ENCODE results near the gene USP32.

The USP32 gene

DNA sequence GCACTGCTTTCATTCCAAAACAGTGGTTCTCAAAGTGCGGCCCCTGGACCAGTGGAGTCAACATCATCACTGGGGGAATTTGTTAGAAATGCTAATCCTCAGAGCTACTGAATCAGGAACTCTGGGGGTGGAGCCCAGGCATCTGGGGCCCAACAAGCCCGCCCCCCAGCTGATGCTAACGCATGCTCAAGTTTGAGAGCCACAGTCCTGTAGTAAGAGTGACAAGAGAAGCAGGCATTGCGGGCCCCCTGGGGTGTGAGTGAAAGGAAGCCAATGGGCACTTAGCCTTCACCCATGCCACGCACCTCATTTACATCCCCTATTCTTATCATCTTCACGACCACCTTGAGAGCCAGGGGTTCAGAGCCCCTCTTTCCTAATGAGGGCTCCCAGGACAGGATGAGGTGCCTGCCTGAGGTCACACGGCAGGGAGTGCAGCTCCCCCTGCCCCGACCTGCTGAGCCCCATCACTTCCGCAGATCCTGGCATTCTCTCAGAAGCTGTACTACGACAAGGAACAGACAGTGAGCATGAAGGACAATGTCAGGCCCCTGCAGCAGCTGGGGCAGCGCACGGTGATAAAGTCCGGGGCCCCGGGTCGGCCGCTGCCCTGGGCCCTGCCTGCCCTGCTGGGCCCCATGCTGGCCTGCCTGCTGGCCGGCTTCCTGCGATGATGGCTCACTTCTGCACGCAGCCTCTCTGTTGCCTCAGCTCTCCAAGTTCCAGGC, 233.0 kb downstream of the USP32 start:
- no peak overlapping the region for H3K4me3 ChIP-seq (ENCODE audit: low read depth, low read length)
- TF ChIP-seq CTCF (IDR thresholded peaks at IDR 0.05; ENCODE audit: insufficient read depth, low read depth, low read length, missing control alignments) = no peak
- DNase-seq (ENCODE audit: low read depth) = no peak

DNA sequence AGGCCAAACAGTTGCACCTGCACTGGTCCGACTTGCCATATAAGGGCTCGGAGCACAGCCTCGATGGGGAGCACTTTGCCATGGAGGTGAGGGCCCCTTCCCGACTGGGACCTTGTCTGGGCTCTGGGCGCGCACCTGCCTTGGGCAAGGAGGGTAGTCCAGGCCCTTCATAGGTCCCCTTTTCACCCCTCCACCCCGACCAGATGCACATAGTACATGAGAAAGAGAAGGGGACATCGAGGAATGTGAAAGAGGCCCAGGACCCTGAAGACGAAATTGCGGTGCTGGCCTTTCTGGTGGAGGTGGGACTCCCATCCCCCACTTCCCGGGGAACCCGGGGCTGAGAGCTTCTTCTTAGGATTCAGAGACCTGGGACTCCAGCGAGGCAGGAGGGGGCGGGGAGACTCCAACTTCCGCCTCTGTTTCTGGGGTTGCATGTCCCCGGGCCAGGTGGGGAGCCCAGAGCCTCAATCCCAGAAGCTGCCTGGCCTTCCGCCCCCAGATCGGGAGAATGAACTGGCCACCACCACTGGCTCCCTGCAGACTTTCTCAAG, 234.4 kb downstream of the USP32 start:
- no peak for DNase-seq (ENCODE audit: low read depth)
- no peak for TF ChIP-seq CTCF (IDR thresholded peaks at IDR 0.05; ENCODE audit: insufficient read depth, low read depth, low read length, missing control alignments)
- no peak overlapping the region for H3K4me3 ChIP-seq (ENCODE audit: low read depth, low read length)

DNA sequence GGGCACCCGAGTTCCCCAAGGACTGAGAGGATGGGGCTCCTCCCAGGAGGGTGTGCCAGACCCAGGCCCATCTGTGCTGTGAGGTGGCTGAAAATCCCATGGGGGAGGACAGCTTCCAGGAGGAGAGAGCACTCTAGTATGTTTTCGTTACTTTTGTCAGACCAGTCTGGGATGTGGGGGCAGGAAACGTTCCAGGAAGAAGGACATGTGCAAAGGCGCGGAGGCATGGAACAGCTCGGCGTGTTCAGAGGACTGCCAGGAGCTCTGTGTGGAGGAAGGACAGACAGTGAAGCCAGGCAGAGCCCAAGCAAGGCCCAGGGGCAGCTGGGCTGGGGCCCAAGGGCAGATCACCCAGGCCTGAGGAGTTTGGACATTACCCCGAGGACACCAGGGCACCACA, 235.2 kb downstream of the USP32 start:
- DNase-seq (ENCODE audit: low read depth) = no peak
- no peak overlapping the region for H3K4me3 ChIP-seq (ENCODE audit: low read depth, low read length)
- no peak for TF ChIP-seq CTCF (IDR thresholded peaks at IDR 0.05; ENCODE audit: insufficient read depth, low read depth, low read length, missing control alignments)

DNA sequence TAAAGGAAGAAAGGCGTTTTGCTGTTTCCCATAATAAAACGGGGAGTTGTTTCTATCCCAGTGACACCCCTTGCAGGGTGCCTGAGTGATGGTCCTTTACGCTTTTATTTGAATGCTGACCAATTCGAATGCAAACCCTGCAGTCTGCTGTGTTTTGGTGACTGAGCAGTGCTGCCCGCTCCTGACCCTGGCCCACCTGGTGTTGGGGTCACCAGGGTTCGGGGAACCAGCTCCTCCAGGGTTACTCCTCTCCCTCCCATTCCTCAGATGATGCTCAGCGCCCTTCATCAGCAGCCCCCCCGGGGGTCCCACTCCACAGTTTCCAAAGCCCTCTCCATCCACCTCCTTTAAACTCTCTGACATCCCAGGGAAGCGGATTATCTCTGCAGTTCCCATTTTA, 236.1 kb downstream of the USP32 start:
- no peak for DNase-seq (ENCODE audit: low read depth)
- no peak for TF ChIP-seq CTCF (IDR thresholded peaks at IDR 0.05; ENCODE audit: insufficient read depth, low read depth, low read length, missing control alignments)
- H3K4me3 ChIP-seq (ENCODE audit: low read depth, low read length) = no peak overlapping the region

GRCh38 chr17:60155427-60155814, 236.5 kb downstream of the USP32 start:
- no peak overlapping the region for H3K4me3 ChIP-seq (ENCODE audit: low read depth, low read length)
- no peak for DNase-seq (ENCODE audit: low read depth)
- TF ChIP-seq CTCF (IDR thresholded peaks at IDR 0.05; ENCODE audit: insufficient read depth, low read depth, low read length, missing control alignments) = no peak

- no peak overlapping the region for H3K4me3 ChIP-seq (ENCODE audit: low read depth, low read length)
- no peak for TF ChIP-seq CTCF (IDR thresholded peaks at IDR 0.05; ENCODE audit: insufficient read depth, low read depth, low read length, missing control alignments)
- DNase-seq (ENCODE audit: low read depth) = no peak
These were observed 237.1 kb downstream of the USP32 start for GRCh38 chr17:60154616-60155426.
